GM18861 (cell line): ENCODE data around the gene MIS18A.
A peak's percentile ranks its signal among the peaks of the same experiment; 100 is the strongest.
"Not testable (repeated sequence)": the region's sequence is repeated elsewhere in the genome, so short reads cannot be mapped to it uniquely, and the experiment has no call there.

Experiments
- ATAC-seq: cut with Tn5 transposase; IDR thresholded peaks from one replicate; pipeline ENCODE4 v1.9.1; 2021; ENCODE audit not compliant: unreplicated experiment

Gene MIS18A

DNA sequence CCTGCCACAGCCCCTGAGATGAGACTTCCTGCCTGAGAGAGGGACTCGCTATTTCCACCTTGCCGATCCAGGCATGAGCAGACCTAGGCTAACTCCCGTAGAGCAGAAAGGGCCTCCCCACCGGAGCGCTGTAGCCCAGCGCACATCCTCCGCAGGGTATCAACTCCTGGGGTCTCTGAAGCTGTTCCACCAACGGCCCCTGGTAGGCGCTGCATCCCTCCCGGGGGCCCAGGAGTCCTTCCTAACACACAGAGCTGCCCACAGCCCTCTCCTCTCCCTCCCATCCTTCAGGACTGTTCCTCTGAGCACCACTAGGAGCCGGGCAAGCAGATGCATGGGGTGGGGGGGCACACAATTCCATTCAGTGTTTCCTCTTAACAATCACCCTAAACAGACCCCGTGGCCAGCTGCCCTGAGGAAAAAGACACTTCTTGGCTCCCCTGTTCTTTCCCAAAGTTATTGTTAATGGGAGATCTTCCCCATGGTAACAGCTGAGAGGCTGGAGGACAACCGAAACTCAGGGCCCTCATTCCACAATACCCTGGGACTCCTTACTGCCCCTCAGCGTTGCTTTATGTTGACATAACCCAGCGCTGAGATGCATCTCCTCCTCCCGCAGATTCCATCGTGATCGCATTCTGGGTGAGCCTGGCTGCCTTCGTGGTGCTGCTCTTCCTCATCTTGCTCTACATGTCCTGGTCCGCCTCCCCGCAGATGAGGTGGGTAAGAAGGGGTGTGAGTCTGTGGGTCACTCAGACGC, 27.4 kb upstream of the MIS18A start:
- no peak for ATAC-seq

DNA sequence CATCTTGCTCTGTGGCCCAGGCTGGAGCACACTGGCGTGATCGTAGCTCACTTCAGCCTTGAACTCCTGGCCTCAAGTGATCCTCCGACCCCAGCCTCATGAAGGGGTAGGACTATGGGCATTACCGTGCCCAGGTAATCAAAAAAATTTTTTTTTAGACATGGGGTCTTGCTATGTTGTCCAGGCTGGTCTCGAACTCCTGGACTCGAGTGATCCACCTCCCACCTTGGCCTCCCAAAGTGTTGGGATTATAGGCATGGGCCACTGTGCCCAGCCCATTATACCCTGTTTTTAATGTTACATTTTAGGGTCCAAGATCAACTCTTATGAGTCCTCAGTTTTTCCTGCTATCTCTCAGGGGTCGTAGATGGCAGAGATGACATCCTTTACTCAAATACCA, 26.1 kb upstream of the MIS18A start:
- no peak for ATAC-seq

DNA sequence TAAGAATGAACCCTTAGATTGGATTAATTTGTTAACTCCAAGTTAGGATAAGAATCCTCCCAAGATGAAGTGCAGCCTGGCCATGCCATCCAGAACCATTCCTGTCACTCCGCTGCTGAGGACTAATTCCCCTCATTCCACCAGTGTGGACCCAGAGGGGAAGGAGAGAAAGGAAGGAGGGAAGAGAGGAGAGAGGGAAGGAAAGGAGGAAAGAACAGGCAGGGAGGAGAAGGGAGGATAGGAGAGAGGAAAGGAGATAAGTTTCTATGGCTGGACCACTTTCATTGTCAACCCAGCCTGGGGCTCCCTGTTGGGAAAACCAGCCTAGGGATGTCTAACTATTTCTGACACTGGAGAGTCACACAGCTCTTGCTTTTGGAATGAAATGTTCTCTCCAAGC, 24.5 kb upstream of the MIS18A start:
- no peak for ATAC-seq

DNA sequence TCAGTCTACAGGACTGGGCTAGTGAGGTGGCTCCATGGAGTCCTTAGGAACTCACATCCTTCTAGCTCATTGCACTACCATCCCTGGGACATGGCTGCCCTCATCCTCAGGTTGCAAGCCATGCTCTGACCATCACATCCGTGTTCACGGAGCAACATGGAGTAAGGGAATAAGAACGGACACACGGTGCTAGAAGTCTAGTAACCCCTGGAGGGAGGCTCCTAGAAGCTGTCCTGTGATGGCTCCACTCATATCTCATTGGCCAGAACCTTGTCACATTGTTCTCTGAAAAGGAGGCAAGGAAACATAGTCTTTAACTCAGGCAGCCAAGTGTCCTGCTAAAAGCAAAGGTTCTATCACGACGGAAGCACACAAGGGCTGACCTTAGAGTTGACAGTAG, 23.7 kb upstream of the MIS18A start:
- no peak for ATAC-seq

DNA sequence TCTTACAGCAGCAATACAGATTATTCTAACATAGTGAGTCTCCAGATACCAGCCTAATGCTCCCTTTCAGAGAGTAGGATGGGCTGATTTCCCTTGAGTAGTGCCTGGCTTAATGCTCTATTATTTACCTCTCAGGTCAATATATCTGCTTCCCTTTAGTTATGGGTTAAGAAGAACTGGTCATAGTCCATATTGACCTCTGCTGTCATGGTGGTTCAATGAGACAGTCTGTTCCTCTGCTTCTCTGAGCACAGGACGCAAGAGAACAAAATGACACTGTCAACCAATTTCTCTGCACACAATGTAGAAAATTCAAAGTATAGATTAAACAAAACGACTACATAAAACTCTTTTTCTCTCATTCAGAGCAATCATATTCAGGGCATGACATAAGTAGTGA, 22.7 kb upstream of the MIS18A start:
- ATAC-seq, result no peak

DNA sequence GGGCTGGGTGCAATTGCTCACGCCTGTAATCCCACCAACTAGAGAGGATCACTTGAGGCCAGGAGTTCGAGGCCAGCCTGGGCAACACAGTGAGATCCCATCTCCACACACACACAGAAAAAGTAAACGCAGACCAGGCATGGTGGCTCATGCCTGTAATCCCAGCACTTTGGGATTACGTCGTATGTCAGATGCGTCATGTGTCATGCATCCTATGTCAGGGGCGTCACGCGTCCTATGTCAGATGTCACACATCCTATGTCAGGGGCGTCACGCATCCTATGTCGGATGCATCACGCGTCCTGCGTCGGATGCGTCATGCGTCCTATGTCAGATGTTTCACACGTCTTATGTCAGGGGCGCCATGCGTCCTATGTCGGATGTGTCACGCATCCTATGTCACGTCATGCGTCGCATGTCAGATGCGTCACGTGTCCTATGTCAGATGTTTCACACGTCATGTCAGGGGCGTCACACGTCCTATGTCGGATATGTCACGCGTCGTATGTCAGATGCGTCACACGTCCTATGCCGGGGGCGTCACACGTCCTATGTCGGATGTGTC, 21.4 kb upstream of the MIS18A start:
- ATAC-seq, result no peak

DNA sequence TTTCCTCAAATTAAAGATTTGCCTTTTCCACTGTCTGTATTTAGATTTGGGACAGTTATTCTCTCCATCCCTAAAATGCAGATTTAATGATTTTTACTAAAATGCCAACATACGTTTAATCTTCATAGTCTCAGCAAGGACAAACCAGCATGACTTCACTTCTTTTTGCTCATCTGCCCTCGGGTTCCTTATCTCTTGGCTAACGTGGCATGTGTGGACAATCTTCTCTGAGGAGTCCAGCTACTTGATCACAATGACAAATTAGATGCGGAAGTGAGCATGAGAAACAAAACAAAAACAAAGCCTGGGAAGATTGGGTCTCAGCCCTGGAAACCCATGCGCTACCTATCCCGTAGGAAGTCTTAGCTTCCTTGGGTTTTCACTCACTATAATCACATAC, 20.8 kb upstream of the MIS18A start:
- ATAC-seq, result no peak

DNA sequence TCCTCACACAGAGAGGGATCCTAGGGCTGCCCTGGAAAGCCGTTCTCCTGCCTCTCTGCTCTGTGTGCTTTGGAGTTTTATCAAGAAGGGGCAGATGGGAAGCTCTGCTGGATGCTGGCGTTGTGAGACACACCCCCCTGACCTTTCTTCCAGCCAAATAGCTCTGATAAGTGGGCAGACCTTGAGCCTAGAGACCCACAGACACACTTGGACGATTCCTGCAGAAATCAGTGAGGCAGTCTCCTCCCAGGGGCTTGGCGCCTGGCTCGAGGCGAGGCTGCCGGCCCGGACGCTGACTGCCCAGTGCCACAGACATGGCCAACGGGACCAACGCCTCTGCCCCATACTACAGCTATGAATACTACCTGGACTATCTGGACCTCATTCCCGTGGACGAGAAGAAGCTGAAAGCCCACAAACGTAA, 19.8 kb upstream of the MIS18A start, which contains the start of gene MRAP:
MRAP (plus strand) TSS at position 198 of the 424 bp plus-strand sequence; CDS start at position 315, 117 bp downstream.
- ATAC-seq, result no peak

DNA sequence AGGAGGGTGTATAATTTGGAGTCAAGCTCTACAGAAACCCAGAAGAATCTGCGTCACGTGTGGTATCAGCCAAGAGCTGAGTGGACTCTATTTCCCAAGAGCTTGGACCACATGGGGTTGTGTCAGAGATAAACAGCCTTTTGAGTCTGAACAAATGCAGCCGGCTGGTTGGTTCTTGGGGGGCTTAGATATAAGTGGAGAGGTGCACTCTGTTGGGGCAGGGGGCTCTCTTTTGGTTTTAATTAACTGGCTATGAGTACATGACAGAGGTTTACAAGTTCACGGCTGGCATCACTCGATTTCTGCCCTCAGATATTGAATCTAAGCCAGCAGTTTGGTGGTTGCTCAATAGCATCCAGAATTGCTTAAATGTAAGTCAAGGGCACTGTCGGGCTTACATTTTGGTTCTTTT, 19.3 kb upstream of the MIS18A start:
- no peak for ATAC-seq

DNA sequence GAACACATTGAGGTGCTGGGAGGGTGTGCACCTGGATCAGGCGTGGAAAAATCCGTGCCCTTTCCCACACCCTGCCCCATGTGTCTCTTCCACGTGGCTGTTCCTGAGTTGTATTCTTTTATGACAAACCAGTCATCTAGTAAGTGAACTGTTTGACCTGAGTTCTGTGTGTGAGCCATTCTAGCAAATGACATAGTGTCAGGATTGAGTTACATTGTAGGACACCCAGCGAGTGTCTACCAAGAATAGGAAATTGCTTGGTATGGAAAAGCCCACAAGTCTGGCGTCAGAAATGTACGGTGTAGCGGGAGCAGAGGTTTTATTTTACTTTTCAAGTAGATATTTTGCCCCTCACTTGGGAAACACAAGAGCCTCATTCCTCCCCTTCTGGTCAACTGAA, 18.6 kb upstream of the MIS18A start:
- no peak for ATAC-seq

DNA sequence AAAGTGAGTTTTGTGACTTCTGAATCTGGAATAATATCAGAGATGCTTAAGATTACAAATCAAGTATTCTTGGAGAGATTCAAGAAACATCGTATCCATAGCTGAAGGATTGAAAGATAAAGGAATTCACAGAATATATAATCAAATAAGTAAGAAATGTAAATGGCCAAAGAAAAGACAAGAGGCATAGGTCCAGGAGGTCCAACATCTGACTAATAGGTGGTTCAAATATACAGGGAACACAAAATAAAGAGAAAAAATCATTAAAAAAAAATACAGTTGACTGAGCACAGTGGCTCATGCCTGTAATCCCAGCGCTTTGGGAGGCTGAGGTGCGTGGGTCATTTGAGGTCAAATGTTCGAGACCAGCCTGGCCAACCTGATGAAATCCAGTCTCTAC, 6.6 kb upstream of the MIS18A start:
- ATAC-seq, result no peak

DNA sequence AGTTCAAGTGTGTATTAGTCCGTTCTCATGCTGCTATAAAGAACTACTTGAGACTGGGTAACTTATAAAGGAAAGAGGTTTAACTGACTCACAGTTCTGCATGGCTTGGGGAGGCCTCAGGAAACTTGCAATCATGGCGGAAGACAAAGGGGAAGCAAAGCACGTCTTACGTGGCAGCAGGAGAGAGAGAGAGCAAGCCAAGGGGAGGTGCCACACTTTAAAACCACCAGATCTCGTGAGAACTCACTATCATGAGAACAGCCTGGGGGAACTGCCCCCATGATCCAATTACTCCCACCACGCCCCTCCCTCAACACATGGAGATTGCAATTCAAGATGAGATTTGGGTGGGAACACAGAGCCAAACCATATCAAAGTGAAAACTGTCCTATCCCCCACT, 4.1 kb upstream of the MIS18A start:
- no peak for ATAC-seq

DNA sequence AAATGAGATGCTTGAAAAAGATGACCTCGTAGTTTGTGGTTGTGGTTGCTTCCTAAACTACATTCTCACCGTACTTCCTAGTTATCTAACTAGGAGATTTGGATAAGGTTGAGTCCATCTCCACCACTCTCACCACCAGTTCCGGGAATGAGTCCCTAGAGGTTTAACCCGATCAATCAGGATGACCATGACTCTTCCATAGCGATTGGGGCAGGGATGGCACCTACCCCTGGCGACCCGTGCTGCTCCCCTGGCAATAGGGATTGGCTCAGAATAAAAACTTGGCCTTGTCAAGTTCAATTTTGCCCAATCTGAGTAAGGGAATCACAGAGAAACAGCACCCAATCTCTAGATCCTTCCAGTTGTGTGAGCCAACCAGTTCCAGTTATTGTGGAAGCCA, 2.7 kb upstream of the MIS18A start:
- no peak for ATAC-seq

DNA sequence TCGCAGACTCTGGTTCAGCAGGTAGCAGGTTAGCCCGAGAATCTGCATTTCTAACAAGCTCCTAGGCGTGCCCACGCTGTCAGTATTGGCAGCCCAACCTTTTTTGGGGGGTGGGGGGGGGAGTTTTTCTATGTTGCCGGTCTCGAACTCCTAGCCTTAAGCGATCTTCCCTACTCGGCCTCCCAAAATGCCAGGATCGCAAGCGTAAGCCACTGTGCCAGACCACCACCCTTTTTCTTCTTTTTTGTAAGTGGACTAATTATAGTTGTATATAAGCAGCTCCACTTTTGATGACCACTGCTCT, 480 bp upstream of the MIS18A start:
- ATAC-seq, result peak; percentile 2

DNA sequence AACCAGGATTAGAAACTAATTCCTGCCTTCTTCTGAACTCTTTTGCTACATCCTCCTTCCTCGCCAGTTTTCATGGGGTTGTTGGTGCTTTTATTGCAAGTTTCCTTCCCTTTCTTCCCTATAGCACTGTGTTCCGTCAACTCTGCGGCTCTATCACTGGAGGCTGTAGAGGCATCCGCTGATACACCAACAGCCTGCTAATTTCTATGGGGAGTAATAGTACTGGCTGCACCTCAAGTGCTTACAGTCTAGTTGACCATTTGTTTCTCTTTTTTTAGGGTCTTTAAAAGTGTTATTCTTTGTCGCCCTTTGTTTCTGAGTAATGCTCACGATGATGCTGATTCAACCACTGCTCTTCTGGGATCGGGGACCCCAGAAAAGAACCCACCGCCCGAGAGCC, 746 bp downstream of the MIS18A start:
- ATAC-seq, result no peak

DNA sequence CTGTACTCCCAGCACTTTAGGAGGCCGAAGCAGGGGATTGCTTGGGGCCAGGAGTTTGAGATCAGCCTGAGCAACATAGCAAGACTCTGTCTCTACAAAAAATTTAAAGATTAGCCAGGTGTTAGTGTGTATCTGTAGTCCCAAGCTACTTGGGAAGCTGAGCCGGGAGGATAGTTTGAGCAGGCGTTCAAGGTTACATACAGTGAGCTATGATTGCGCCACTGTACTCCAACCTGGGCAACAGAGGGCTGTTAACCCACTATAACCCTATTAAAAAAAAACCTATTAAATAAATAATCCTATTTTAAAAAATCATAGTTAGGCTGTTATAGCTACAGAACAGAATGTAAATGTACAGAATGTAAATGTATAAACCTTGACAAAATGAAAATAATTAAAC, 2.2 kb downstream of the MIS18A start:
- no peak for ATAC-seq

DNA sequence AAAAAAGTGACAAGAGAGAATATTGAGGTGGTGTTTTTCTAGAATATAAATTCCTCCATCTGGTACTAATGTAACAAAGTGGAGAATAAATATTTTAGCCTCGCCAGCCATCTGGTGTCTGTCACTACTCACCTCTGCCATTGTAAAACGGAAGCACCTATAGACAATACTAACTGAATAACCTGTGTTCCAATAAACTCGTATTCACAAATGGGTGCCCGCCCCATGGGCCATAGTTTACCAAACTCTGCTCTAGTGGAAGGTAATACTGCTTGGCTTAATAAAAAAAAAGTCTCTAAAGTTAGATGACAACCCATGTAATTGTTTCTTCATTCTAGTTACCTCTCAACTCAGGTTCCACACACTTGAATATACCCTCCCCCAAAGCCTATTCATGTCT, 8.1 kb downstream of the MIS18A start:
- no peak for ATAC-seq

DNA sequence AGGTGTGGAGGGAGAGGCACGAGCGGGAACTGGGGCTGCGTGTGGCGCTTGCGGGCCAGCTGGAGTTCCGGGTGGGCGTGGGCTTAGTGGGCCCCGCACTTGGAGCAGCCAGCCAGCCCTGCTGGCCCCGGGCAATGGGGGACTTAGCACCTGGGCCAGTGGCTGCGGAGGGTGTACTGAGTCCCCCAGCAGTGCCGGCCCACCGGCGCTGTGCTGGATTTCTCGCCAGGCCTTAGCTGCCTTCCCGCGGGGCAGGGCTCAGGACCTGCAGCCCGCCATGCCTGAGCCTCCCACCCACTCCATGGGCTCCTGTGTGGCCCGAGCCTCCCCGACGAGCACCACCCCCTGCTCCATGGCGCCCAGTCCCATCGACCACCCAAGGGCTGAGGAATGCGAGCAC, 13.5 kb downstream of the MIS18A start:
- not testable (repeated sequence) for ATAC-seq

DNA sequence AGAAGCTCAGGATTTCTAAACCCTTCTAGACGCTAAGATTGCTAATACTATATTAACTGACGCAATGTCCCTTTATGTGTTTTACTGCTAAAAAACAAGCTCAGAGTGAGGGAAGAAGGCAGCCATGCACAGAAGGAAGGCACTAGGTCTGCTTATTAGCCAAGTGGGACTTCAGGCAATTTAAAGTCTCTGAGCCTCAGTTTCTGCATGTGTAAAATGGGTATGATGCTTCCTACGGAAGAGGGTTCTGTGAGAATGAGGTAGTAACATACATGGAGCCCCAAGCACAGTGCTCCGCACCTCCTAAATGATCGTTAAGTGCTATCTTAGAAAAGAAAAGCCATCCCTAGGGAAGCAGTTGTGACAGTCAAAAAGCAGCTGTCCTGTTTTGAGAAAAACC, 16.9 kb downstream of the MIS18A start:
- no peak for ATAC-seq

DNA sequence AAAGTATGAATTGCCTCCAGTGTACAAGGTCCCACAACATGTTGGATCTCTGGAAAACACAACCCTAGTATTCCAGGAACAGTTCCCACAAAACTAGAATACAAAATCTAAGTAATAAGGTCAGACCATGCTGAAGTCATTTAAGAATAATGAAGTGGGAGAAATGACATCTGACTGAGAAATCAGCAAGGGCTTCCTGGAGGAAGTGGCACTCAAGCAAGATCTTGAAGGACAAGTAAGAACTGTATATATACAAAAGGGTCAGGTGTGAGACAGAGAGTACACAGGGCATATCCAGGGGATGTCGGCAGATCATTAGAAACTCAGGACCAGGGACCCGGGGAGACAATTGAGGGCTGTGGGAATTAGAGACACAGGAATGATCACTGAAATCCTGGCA, 18.7 kb downstream of the MIS18A start:
- ATAC-seq, result no peak

DNA sequence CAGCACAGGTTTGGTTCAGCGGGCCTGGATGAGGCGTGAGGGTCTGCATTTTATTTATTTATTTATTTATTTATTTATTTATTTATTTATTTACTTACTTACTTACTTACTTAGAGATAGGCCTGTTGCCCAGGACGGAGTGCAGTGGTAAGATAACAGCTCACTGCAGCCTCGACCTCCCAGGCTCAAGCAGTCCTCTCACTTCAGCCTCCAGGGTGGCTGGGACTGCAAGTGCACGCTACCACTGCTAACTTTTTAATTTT, 20.1 kb downstream of the MIS18A start:
- not testable (repeated sequence) for ATAC-seq

DNA sequence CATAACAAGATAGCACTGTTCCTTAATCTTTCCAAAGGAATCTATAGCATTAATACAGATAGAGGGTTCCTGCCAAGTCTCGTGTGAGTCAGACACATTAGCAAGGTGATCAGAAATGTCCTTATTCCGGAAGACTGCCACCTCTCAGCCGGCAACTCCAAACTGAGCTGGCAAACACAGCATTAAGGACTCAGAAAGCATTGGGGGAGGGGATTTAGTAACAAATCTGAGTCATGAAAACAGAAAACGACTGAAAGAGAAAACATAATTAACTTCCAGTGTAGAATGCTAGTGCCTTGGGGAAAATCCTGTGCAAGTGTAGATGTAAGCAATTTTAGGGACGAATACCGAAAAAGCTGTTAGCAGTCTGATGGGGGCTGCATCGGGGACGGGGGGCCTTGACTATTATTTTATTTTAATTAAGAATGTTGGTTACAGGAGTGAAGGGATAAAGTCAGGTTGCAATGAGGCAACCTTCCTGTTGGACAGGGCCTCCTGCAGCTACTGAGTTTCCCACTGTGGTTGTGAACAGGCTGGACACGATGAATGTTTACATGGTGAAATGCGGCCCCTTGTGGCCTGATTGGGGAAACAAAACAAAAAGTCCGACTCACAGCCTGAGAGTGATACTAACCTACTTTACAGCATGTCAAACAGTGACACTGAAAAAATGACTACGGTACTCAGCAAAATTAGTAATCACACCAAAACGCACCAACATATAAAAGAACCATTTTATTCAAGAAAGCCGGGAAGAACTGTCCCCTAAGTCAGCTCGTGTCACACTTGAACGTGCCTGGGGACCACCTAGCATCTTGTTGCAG, 20.7 kb downstream of the MIS18A start:
- no peak for ATAC-seq
